Hepatocyte (in vitro differentiated cells): ENCODE measurements around the gene FSCN2. TPM values are rescaled to one million over a fixed set of nuclear protein-coding genes. Genes with fewer than 3 reads are reported as not detected.

Experiments used
- DNase-seq: peaks from one replicate; pipeline ENCODE4 v3.0.0-alpha.2; 2016; ENCODE audit warnings: low spot score
- H2AFZ ChIP-seq: fragments of 200-600 bp; sonication (generic); 2 replicates; pipeline ENCODE4 v1.6.0; 2016; ENCODE audit warnings: antibody characterized with exemption, mild to moderate bottlenecking
- H3K27ac ChIP-seq: fragments of 200-600 bp; sonication (generic); 2 replicates; pipeline ENCODE4 v1.5.1; 2016; ENCODE audit warnings: mild to moderate bottlenecking
- H3K27me3 ChIP-seq: fragments of 200-600 bp; sonication (generic); 2 replicates; pipeline ENCODE4 v1.6.1; 2016
- H3K36me3 ChIP-seq: fragments of 200-600 bp; sonication (generic); replicated peaks from 2 replicates; pipeline ENCODE4 v1.5.1; 2016; ENCODE audit warnings: low read depth; ENCODE audit not compliant: insufficient read depth
- H3K4me1 ChIP-seq: fragments of 200-600 bp; sonication (generic); 2 replicates; pipeline ENCODE4 v1.5.1; 2016; ENCODE audit warnings: mild to moderate bottlenecking, moderate library complexity; ENCODE audit not compliant: insufficient read depth
- H3K4me2 ChIP-seq: fragments of 200-600 bp; sonication (generic); 2 replicates; pipeline ENCODE4 v1.6.0; 2016
- H3K4me3 ChIP-seq: fragments of 200-600 bp; sonication (generic); 2 replicates; pipeline ENCODE4 v1.5.1; 2016; ENCODE audit warnings: mild to moderate bottlenecking
- H3K79me2 ChIP-seq: fragments of 200-600 bp; sonication (generic); 2 replicates; pipeline ENCODE4 v1.6.0; 2017; ENCODE audit warnings: mild to moderate bottlenecking
- H3K9me2 ChIP-seq: fragments of 200-600 bp; sonication (generic); replicated peaks from 2 replicates; pipeline ENCODE4 v1.6.0; 2017; ENCODE audit warnings: mild to moderate bottlenecking; ENCODE audit not compliant: insufficient read depth
- H3K9me3 ChIP-seq: fragments of 200-600 bp; sonication (generic); 2 replicates; pipeline ENCODE4 v1.5.1; 2016; ENCODE audit warnings: low read depth, mild to moderate bottlenecking
- H4K20me1 ChIP-seq: fragments of 200-600 bp; sonication (generic); 2 replicates; pipeline ENCODE4 v1.6.0; 2016; ENCODE audit warnings: mild to moderate bottlenecking; ENCODE audit not compliant: insufficient read depth, poor library complexity, severe bottlenecking
- EZH2 ChIP-seq: fragments of 200-600 bp; sonication (generic); IDR thresholded peaks from 2 replicates; pipeline ENCODE4 v1.6.1; 2016; ENCODE audit warnings: antibody characterized with exemption, mild to moderate bottlenecking, borderline replicate concordance
- EZH2phosphoT487 ChIP-seq: fragments of 200-600 bp; sonication (generic); IDR thresholded peaks from one replicate; pipeline ENCODE4 v1.6.1; 2018; ENCODE audit warnings: antibody characterized with exemption, mild to moderate bottlenecking, low read depth, moderate library complexity; ENCODE audit not compliant: unreplicated experiment, severe bottlenecking
- WGBS: methylation state at CpG from one replicate; pipeline ENCODE4 v1.1.6; 2016; ENCODE audit warnings: low lambda C conversion rate; ENCODE audit errors: missing lambda C conversion rate; 5-methylcytosine and 5-hydroxymethylcytosine counted together
- polyA plus RNA-seq: library from polyadenylated mRNA; unstranded; fragments of >200 nt; fragmentation: Nextera tagmentation; extraction: Ambion mirVana; gene quantifications from 2 replicates; pipeline ENCODE4 v1.2.1, GENCODE V29; 2016
- total RNA-seq: library from RNA; depleted of rRNA; stranded (reverse); fragments of >200 nt; gene quantifications from 2 replicates; pipeline ENCODE4 v1.2.3, GENCODE V29; 2014
- TF ChIP-seq, protein P1 (sequence below): fragments of 200-600 bp; sonication (generic); IDR thresholded peaks from 2 replicates; pipeline ENCODE4 v1.5.1; 2016; ENCODE audit warnings: antibody characterized with exemption, mild to moderate bottlenecking; ENCODE audit not compliant: poor library complexity

Gene FSCN2
- total and polyA plus RNA-seq, 2 experiments from 2014 or later = 0.40 to 3.7 TPM

DNA sequence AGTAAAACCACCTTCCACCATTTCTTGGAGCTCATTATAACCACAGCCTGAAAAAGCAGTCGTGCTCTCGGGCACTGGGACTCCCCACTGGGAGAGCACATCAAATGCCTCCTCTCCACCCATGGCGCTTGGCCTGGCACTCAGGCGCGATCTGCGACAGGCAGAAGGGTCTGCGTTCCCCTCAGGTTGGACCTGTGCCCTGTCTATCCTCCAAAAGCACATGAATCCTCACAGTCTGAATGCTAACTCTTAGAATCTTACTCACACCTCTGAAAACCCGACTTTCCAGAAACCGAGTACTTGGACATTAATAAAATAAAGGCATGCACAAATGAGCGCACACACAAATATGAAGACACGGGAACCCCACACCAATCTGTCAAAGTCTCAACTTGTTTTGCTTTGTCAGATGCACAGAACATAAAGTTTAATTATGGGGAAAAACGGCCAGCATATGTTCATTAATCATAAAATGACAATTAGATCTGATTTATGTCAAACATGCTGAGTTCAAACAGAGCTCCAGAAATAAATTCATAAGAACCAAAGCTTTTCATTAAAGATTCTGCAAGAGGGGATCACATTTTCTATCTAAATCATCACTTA lies 44.5 kb downstream of the FSCN2 start:
- no peak for DNase-seq
- H3K9me2 ChIP-seq = no peaks in the 10 kb centered on the region
- WGBS = 96% methylated on average over 12 of the region's 12 CpGs

DNA sequence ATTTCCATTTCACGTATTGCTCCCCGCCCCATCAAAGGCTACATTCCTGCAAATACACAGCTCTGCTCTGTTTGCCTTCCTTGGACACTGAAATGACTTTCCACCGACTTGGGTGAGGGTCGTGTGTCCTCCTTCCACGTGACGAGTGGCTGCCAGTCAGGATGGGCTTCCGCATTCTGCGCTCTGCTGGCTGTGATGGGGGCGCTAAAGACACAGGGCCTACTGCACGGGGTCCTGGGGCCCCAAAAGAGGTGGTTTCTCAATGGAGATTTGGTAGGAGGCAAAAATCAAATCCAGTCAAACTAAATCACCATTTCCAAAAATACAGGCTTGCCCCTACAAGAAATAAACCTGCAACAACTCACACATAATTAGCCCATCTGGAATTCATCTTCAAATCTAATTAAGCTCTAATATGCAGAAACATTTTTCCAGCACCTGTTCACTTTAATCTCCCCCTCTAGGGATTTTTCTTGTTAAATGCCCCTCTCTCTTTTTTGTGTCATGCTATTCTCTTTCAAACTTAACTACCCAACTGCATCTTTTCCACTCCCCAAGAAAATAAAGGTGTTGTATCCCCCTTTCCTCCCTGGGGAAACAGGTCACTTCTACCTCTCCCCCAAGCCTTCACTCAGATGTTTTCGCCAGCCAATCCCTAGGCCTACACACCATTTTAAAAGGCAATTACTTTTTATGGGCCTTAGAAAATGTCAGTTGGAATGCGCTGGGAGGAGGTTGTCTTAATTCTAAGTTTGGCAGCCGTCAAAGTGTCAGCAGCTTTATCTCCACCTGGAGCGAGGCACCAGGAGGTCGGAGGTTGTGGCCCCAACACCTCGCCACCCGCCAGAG lies 45.8 kb downstream of the FSCN2 start:
- no peak for DNase-seq

More for the DNA sequence above, 44.5 kb downstream of the FSCN2 start:
- Histone ChIP-seq H3K9me3 (no peaks in the 10 kb centered on the region), H3K79me2 (peaks cover 13% of the 10 kb centered on the region), H4K20me1 (no peaks in the 10 kb centered on the region), H3K36me3 (no peaks in the 10 kb centered on the region), H2AFZ (no peak overlapping the region), H3K4me1 (peaks cover 26% of the 10 kb centered on the region), H3K4me3 (no peak overlapping the region), H3K27ac (no peak overlapping the region), H3K4me2 (no peak overlapping the region), H3K27me3 (no peaks in the 10 kb centered on the region)
- TF ChIP-seq, protein P1, sequence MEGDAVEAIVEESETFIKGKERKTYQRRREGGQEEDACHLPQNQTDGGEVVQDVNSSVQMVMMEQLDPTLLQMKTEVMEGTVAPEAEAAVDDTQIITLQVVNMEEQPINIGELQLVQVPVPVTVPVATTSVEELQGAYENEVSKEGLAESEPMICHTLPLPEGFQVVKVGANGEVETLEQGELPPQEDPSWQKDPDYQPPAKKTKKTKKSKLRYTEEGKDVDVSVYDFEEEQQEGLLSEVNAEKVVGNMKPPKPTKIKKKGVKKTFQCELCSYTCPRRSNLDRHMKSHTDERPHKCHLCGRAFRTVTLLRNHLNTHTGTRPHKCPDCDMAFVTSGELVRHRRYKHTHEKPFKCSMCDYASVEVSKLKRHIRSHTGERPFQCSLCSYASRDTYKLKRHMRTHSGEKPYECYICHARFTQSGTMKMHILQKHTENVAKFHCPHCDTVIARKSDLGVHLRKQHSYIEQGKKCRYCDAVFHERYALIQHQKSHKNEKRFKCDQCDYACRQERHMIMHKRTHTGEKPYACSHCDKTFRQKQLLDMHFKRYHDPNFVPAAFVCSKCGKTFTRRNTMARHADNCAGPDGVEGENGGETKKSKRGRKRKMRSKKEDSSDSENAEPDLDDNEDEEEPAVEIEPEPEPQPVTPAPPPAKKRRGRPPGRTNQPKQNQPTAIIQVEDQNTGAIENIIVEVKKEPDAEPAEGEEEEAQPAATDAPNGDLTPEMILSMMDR = no peak
- TF ChIP-seq EZH2phosphoT487 (no peak), EZH2 (no peak)

DNA sequence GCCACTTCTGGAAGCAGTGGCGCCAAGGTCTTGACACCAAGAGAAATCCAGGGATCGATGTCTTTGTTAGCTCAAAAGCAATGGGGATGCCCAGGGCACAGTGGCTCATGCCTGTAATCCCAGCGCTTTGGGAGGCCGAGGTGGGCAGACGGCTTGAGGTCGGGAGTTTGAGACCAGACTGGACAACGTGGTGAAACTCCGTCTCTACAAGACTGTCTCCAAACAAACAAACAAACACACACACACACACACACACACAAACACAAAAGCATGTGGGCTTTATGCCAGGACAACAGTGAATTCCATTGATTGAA lies 46.4 kb downstream of the FSCN2 start:
- Histone ChIP-seq H3K4me1 (peaks cover 19% of the 10 kb centered on the region), H3K4me3 (no peak overlapping the region), H3K4me2 (no peak overlapping the region), H3K27me3 (no peaks in the 10 kb centered on the region), H3K79me2 (peaks cover 13% of the 10 kb centered on the region), H3K9me3 (no peaks in the 10 kb centered on the region), H4K20me1 (no peaks in the 10 kb centered on the region), H3K27ac (no peak overlapping the region), H3K9me2 (no peaks in the 10 kb centered on the region), H3K36me3 (no peaks in the 10 kb centered on the region), H2AFZ (no peak overlapping the region)
- TF ChIP-seq EZH2 = no peak
- no peak for TF ChIP-seq EZH2phosphoT487
- TF ChIP-seq, protein P1 = no peak
- DNase-seq = no peak
- WGBS = 68% methylated on average over 8 of the region's 8 CpGs

More for the DNA sequence above, 45.8 kb downstream of the FSCN2 start:
- Histone ChIP-seq H3K9me2 (no peaks in the 10 kb centered on the region), H3K4me3 (no peak overlapping the region), H3K9me3 (no peaks in the 10 kb centered on the region), H3K27ac (no peak overlapping the region), H3K27me3 (no peaks in the 10 kb centered on the region), H3K4me1 (peaks cover 19% of the 10 kb centered on the region), H3K4me2 (no peak overlapping the region), H2AFZ (no peak overlapping the region), H4K20me1 (no peaks in the 10 kb centered on the region), H3K79me2 (peaks cover 13% of the 10 kb centered on the region), H3K36me3 (no peaks in the 10 kb centered on the region)
- no peak for TF ChIP-seq EZH2phosphoT487
- no peak for TF ChIP-seq EZH2
- TF ChIP-seq, protein P1 = no peak
- 70% methylated on average over 17 of the region's 17 CpGs for WGBS
